Measurements from ENCODE around the gene CCDC32. TPM values are rescaled to one million over a fixed set of nuclear protein-coding genes. Genes with fewer than 3 reads are reported as not detected.

Gene CCDC32
- total RNA-seq, 1 donor from 2014 or later = 20.7 TPM

GRCh38 chr15:40512440-40512839 is 52.4 kb downstream of the CCDC32 start:
- DNase-seq = no peak
- H3K27ac ChIP-seq = no peak overlapping the region
- TF ChIP-seq, protein P1, sequence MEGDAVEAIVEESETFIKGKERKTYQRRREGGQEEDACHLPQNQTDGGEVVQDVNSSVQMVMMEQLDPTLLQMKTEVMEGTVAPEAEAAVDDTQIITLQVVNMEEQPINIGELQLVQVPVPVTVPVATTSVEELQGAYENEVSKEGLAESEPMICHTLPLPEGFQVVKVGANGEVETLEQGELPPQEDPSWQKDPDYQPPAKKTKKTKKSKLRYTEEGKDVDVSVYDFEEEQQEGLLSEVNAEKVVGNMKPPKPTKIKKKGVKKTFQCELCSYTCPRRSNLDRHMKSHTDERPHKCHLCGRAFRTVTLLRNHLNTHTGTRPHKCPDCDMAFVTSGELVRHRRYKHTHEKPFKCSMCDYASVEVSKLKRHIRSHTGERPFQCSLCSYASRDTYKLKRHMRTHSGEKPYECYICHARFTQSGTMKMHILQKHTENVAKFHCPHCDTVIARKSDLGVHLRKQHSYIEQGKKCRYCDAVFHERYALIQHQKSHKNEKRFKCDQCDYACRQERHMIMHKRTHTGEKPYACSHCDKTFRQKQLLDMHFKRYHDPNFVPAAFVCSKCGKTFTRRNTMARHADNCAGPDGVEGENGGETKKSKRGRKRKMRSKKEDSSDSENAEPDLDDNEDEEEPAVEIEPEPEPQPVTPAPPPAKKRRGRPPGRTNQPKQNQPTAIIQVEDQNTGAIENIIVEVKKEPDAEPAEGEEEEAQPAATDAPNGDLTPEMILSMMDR (IDR thresholded peaks at IDR 0.05) = no peak

DNA sequence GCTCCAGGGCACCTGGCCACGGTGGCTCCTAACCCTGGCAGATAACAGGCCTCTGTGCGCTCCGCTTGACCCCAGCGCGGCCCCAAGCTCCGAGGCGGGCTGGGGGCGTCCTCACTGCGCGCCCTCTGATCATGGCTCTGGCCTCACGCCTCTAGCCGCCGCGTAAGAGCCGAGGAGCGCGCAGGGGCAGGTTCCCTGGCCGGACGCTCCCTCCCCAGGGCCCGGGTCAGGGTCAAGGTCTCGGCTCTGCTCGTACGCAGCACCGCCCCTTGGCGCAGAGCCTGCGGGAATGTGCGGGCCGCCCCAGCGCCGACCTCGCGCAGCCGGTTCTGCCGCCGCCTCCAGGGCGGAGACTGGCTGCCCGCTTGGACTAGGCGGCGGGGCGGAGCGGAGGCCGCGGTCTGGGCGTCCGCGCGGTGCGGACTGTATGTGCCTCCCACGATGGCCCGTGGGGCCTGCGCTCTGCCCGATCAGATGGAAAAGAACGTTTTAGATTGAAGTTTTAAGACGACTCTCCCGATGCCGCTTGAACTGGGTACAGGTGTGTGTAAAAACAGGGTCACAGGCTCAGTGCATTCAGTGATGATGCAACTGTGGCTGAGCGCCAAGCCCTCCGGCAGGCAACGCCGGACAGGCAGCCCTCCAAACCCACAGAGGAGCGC is 53.2 kb downstream of the CCDC32 start:
- DNase-seq = peak; percentile 92
- intact Hi-C loops (cut with DNase I) = no loop called here
- Histone ChIP-seq H3K4me3 (peak overlapping the region; percentile 61), H3K27me3 (no peaks in the 10 kb centered on the region), H3K9me3 (no peaks in the 10 kb centered on the region), H3K27ac (peak overlapping the region; percentile 74), H3K4me1 (peaks cover 13% of the 10 kb centered on the region), H3K36me3 (no peaks in the 10 kb centered on the region)
- TF ChIP-seq, protein P1 (IDR thresholded peaks at IDR 0.05) = no peak
- peak; percentile 94 for ATAC-seq

More at GRCh38 chr15:40512440-40512839, 52.4 kb downstream of the CCDC32 start:
- intact Hi-C loops (cut with DNase I) = no loop called here
- Histone ChIP-seq H3K4me3 (no peak overlapping the region), H3K9me3 (no peaks in the 10 kb centered on the region), H3K27me3 (no peaks in the 10 kb centered on the region), H3K4me1 (peaks cover 11% of the 10 kb centered on the region), H3K36me3 (no peaks in the 10 kb centered on the region)
- no peak for ATAC-seq

DNA sequence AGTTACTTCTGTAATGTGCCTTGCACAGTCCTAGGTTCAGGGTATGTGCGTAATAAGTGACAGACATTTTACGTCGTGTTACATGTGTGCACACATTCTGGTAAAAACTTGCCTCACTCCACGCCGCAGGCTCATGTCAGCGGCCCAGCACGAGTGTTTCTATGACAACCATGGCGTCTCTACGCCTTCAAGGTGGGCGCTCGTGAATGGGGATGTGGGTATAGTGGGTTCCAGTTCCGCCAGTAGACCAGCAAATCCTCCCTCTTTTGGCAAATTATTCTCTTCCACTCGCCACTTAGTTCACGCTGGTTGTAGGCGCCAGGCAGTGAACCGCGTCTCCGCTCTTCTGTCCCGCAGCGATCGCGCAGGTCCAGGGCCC is 53.8 kb downstream of the CCDC32 start:
- H3K9me3 ChIP-seq = no peaks in the 10 kb centered on the region
- no peaks in the 10 kb centered on the region for H3K36me3 ChIP-seq
- peak overlapping the region; percentile 61 for H3K4me3 ChIP-seq
- no peak for DNase-seq
- H3K27ac ChIP-seq = peak overlapping the region; percentile 74
- TF ChIP-seq, protein P1 (IDR thresholded peaks at IDR 0.05) = no peak
- peak; percentile 7 for ATAC-seq
- H3K27me3 ChIP-seq = no peaks in the 10 kb centered on the region
- peaks cover 14% of the 10 kb centered on the region for H3K4me1 ChIP-seq
- intact Hi-C loops (cut with DNase I) = no loop called here

- Histone ChIP-seq H3K27me3 (no peaks in the 10 kb centered on the region), H3K36me3 (no peaks in the 10 kb centered on the region), H3K9me3 (no peaks in the 10 kb centered on the region), H3K4me1 (peaks cover 14% of the 10 kb centered on the region), H3K27ac (no peak overlapping the region), H3K4me3 (no peak overlapping the region)
- DNase-seq (no peak), ATAC-seq (no peak)
- intact Hi-C loops (cut with DNase I) = no loop called here
- TF ChIP-seq, protein P1 (IDR thresholded peaks at IDR 0.05) = no peak
These were observed 54.6 kb downstream of the CCDC32 start for GRCh38 chr15:40510201-40510600.

DNA sequence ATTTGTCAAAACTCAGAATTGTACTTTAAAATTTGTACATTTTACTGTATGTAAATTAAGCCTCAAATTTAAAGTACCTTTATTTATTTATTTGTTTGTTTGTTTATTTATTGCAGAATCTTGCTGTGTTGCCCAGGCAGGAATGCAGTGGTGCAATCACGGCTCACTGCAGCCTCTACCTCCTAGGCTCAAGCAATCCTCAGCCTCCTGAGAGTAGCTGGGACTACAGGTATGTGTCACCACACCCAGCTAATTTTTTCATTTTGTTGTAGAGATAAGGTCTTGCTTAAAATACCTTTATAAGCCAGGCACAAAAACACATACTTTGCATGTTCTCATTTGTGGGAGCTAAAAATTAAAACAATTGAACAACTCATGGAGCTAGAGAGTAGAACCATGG is 56.6 kb downstream of the CCDC32 start:
- no peaks in the 10 kb centered on the region for H3K36me3 ChIP-seq
- ATAC-seq (no peak), DNase-seq (no peak)
- intact Hi-C loops (cut with DNase I) = no loop called here
- peaks cover 14% of the 10 kb centered on the region for H3K4me1 ChIP-seq
- no peak overlapping the region for H3K27ac ChIP-seq
- H3K27me3 ChIP-seq = no peaks in the 10 kb centered on the region
- TF ChIP-seq, protein P1 (IDR thresholded peaks at IDR 0.05) = no peak
- H3K9me3 ChIP-seq = no peaks in the 10 kb centered on the region
- no peak overlapping the region for H3K4me3 ChIP-seq

Measured in upper lobe of right lung (tissue), 1 donor.